GM21423 (cell line): Measurements from ENCODE around the gene RIMBP2.

Source experiments
- ATAC-seq: cut with Tn5 transposase; IDR thresholded peaks from one replicate; pipeline ENCODE4 v1.9.1; 2021; ENCODE audit warnings: mild to moderate bottlenecking, moderate library complexity; ENCODE audit not compliant: unreplicated experiment

Gene RIMBP2

DNA sequence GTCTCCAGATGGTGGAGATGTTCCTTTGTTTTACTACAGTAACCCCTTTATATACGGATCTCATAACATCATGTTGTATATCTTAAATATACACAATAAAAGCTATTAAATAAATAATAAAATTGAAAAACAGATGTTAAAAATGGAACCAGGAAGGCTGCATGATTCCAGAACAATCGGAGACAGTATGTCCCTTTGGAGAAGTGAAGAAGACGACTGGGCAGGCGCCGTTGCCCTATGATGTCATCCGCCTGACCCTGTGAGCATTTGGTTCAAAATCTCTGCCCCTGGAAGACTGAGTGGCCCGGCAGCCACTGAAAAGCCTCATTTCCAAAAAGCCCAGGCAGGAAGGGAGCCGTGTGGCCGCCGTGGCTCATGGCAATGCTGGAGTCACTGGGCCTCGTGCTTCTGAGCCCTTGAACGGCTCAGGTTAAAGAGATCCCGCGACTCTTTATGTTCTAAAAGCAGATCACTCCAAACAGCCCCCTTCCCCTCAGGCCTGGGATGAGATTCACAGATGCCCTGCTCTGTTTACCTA is 30.8 kb downstream of the RIMBP2 start:
- no peak for ATAC-seq

DNA sequence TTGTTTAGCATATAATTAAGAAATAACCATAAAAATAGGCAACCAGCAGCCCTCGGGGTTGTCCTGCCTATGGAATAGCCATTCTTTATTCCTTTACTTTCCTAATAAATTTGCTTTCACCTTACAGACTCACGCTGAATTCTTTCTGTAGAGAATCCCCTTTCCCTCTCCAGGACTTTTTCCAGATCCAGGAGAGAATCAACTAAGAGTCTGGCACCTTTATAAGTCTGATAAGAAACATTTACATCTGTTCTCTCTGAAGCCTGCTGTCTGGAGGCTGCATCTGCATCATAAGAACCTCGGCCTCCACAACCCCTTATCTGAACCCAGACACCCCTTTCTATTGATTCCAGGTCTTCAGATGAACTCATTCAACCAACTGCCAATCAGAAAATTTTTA is 32.3 kb downstream of the RIMBP2 start:
- no peak for ATAC-seq

DNA sequence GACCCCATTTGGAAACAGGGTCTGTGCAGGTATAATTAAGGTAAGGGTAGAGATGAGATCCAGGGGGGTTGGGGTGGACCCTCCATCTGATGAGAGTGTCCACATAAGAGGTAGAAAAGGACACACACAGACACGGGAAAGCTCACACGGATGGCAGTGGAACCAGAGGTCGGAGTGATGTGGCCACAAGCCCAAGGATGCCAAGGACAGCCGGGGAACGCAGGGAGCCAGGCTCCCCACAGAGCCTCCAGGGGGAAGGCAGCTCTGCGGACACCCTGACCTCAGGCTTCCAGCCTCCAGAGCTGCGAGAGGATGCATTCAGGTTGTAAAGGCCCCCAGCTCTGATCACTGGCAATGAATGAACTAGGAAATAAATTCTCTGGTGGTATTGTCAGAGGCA is 33.0 kb downstream of the RIMBP2 start:
- ATAC-seq = no peak

DNA sequence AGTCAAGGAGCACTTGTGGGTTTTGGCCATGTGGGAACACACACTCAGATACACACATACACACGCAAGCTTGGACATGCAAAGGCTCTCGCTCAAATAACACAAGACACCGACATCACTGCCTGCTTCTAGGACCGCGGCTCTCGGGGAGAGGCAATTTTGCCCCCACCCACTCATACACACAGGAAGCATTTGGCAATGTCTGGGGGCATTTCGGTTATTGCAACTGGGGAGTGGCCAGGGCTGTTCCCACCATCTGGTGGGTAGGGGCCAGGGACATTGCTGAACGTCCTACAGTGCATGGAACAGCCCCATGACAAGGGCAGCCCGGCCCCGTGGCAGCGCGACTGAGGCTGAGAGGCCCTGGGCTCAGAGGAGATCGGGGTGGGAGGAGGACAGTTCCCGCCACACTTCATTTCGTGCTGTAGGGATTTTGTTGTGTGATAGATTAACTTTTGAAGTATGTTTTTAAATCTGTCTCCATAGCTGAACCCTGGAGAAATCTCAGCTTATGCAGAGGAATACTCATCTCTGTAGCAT is 35.6 kb downstream of the RIMBP2 start:
- ATAC-seq = no peak

DNA sequence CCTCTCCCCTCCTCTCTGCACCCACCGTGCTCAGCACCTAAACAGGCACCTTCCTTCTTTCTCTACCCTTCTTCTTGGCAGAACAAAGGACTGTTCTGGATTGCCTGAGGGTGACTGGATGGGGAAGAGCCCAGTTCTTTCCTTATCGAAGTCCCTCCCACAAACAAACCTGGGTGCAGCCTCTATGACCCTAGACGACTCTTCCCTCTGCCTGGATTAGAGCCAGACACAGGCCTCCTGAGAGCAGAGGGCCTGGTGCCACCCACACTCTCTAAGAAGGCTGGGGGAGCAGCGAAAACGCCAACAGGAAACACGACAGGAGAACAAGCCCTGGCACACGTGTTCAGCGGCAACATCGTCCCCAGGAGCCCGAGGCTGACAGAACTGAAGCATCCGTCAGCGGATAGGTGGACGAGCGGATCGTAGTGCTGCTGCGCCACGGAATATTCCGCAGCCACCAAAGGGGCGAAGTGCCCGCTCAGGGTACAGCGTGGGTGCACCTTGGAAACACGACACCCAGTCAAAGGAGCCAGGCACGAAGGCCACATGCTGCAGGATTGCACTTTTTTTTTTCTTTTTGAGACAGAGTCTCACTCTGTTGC is 38.0 kb downstream of the RIMBP2 start:
- ATAC-seq = no peak

DNA sequence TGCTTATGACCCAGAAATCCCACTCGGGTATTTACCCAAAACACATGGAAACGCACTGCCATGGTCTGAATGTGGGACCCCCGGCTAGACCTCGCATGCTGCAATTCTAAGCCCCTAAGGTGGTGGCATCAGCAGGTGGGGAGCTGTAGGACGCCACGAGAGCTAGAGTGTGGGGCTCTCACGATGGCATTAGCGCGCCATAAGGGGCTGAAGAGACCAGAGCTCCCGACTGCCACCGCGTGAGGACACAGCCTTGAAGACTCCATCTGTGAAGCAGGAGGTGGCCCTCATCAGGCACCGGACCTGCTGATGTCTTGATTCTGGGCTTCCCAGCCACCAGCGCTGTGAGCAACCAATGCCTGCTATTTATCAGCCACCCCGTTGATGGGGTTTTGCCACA is 40.3 kb downstream of the RIMBP2 start:
- ATAC-seq = no peak

DNA sequence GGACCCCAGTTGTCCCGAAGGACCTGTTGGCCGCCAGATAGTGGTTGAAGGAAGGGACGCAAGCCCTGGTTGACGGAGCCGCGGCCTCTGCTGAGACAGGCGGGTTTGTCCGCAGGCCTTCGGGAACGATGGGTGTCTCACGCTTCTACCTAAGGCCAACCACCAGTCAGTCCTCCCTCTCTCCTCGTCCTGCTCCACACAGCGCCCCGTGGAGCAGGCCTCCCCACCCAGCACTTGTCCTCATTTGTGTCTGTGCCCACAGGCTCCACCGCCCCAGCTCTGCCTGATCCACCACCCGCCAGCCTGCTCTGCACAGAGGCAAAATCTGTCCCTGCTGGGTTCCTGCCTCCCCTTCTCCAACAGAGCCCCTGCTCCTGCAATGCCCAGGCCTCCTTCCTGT is 41.0 kb downstream of the RIMBP2 start:
- no peak for ATAC-seq

DNA sequence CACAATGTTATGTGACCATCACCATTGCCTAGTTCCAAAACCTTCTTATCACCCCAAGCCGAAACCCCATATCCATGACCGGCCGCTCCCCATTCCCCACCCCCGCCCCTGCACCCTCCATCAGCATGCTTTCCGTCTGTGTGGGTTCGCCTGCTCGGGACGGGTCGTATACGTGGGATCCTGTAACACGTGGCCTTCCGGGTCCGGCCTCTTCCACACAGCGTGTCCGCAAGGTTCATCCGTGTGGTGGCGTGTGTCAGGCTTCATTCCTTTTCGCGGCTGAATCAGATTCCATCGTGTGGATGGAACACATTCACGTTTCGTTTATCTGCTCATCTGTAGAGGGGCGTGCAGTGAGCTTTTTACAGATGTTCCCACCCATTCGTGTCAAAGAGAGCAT is 41.4 kb downstream of the RIMBP2 start:
- ATAC-seq = no peak

DNA sequence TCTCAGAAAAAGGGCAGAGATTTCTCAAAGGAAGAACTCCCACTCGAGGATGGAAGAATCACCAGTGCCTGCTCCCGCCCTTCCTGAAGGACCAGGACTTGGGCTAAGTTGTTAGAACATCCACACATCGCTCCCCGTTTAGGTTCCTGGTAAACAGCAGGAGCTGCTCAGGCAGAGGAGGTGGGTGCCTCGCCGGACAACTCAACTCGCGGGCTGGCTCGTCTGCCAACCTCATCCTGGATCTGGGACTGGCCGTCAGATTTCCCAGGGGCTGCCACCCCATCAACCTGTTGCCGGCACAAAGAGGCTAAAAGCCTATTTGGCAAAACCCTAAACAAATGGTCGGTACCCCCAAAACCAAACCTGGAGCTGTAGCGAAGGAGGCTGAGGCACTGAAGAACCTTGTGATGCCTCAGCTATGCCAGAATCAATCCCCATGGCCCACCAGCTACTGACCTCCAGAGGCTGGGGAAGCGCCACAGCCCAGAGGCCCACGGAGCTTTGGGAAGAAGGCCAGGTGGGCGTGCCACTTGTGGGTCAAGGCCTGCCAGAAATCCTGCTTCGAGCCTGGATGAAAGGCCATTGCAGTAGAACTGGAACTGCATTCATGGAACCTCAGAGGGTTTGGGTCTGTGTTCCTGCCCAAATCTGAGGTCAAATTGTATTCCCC is 42.9 kb downstream of the RIMBP2 start:
- no peak for ATAC-seq

DNA sequence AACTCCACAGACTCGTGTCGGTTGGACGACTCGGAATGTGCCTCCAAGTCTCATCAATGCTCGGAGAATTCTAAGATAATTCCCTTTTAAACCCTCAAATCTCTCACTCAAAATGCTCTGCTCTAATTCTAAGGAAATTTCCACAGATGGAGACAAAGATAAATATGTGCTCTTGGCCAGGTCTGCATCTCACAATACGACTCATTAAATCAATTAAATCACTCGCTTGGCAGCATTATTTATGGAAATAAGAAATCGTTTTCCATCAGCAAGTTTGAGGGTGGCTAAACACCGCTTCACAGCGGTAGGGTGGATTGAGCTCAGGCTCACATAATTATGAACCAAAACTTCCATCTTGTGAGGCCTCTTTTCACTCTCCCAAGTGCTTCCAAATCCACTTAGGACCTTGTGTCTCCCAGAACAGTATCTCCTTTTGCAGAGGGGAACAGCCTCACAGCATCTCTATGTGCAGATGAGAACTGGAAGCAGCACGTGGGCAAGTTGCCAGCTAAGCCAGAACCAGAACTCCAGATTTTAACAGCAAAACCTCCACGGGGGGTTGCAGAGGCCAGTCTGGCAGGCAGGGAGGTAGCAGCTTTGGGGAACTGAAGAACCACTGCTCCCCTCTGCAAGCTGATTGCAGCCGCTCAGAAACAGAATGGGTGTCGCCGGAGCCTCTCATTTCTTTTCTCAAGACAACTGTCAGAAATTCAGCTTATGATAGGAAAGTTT is 43.8 kb downstream of the RIMBP2 start:
- no peak for ATAC-seq

DNA sequence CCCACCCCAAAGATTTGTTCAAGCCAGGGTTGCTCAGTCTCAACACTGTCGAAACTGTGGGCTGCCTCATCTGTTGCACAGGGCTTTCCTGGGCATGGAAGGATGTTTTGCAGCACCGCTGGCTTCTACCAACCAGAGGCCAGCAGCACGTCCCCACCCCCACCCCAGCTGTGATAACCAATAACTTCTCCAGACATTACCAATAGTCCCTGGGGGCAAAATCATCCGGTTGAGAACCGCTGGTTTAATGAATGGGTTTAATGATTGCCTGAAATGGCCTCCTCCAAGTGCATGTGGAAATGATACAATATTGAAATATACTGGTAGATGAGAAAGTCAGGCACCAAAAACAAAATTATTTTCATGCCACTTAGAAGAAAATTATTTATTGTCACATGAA is 44.5 kb downstream of the RIMBP2 start:
- ATAC-seq = no peak

DNA sequence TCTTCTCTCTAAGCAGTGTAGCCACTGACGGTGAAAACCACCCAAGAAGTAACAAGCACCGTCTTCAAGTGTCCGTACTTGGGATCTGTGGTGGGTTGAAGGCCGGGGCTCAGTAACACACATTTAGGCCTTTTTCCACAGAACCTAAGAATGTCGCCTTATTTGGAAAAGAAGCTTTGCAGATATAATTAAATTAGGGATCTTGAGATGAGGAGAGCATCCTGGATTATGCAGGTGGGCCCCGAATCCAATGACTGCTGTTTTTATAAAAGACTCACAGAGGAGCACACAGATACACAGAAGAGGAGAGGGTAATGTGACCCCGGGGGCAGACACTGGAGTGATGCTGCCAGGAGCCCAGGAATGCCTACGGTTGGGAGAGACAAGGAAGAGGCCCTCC is 46.3 kb downstream of the RIMBP2 start:
- no peak for ATAC-seq

DNA sequence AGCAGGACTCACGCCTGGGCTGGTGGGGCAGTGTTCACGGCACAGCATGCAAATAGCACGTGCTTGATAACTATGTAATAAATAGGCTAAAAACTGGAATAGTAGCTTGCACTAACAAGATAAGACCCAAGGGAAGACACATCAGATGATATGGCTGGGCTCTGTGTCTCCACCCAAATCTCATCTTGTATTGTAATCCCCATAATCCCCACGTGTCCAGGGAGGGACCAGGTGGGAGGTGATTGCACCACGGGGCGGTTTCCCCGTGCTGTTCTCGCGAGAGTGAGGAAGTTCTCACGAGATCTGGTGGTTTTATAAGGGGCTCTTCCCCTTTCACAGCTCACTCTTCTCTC is 46.9 kb downstream of the RIMBP2 start:
- ATAC-seq = no peak

DNA sequence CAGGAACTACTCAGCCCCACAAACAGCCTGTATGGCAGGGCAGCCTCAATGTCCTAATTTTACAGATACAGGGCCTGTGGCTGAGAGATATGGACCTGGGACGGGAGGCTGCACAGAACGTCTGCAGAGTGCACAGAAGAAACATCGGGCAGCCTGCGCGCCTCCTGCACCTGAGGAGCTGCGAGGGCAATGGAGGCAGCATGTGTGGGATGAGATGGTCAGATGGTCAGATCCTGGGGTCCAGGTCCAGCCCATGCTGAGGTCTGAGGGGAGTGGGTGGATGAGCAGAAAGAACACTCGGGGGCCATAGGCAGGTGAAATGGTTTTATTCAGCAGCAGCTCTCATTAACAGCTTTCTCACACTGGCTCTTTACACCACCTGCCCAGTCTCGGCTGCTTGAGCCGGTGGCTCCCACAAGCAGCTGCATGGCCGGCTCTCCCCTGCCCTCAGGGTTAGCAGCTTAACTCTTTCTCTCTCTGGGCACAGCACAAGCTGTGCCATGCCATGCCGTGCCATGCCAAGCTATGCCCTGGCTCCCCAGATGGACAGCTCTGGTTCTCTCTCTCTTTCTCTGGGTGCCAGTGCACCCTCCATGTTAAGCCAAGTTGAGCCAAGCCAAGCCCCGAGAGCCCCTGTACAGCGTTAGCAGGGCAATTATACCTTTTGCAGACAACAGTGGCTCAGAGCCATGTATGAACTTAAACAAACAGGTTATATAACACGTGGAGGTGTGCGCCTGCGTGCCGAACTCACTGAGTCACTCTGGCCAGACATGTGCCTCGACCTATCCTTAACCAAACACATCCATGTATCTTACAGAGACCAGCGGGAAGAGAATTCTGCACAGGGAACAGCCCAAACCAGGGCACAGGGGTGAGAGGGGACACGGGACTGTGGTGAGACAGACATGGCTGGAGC is 47.6 kb downstream of the RIMBP2 start:
- no peak for ATAC-seq

DNA sequence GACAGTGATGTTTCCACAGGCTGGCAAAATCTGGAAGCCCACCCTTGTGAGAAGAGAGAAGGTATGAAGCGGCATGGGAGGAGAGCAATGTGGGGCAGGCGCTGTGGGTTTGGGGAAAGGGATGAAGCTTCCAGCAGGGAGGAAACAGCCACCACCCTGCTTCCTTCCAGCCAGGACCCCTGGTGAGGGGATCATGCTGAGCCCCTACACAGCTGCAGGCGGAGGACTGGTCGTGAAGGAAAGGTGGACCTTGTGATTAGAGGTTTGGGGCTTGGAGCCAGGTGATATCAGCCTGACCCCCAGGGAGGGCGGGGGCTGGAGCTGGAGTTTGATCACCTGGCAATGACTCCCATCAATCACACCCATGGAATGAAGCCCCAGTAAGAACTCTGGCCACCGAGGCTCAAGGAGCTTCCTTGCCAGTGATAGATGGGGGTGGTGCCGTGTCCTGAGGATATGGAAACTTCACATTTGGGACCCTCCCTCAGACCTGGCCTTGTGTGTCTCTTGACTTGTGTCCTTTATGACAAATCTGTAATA is 48.6 kb downstream of the RIMBP2 start:
- no peak for ATAC-seq

DNA sequence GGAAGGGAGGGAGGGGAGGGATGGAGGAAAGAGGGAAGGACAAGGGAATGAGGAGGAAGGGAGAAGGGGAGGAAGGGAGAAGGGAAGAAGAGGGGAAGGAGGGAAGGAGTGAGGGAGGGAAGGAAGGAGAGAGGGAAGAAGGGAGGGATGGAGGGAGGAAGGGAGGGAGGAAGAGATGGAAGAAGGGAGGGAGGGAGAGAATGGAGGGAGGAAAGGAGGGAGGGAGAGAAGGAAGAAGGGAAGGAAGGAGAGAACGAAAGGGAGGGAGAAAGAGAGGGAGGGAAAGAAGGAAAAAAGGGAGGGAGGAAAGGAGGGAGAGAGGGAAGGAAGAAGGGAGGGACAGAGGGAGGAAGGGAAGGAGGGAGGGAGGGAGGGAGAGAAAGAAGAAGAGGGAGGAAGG is 49.5 kb downstream of the RIMBP2 start:
- ATAC-seq = no peak

DNA sequence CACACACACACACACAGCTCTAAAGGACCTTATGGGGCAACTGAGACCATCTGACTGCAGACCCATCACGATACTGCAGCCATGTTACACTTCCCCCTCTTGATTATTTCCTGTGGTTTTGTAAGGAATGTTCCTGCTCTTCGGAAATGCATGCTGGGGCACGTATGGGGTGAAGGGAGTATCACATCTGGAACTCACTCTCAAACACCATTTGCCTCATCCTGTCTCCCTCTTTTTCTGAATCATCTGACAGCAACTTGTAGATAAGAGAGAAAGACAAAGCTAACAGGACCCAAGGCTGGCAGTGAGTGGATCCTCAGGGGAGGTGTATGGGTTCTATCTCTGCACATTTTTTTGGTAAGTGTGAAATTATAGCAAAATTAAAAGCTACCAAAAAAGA is 50.3 kb downstream of the RIMBP2 start:
- no peak for ATAC-seq

DNA sequence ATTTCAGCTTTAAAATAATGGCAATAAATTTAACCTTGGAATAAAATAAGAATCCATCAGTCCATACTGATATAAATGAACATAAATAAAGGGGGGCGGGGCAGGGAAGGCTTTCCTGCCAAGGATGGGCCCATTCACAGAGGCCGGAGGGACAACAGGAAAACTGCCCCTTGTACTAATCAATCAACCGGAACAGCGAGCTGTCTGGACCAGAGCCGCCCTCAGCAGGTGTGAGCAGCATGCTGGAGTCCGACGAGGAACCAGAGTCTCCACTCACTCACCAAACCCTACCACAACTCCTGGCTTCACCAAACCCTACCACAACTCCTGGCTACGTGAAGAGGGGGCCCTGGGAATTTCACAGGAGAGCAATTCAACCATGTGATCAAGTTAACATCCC is 51.3 kb downstream of the RIMBP2 start:
- no peak for ATAC-seq

DNA sequence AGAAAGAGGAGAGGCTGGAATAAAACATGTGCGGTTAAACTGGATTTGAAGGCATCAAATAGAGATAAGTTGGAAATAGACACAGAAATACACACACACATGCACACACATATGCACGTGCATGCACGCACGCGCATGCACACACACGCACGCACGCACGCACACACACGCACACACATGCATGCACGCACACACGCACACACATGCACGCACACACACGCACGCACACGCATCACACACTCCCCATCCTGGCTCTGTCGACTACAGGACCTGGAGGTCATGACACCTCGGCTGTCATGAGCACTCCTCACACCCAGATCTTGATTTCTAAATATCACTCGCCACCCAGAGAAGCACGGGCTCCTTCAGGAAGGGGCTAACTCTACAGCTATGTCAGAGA is 51.8 kb downstream of the RIMBP2 start:
- ATAC-seq = no peak

DNA sequence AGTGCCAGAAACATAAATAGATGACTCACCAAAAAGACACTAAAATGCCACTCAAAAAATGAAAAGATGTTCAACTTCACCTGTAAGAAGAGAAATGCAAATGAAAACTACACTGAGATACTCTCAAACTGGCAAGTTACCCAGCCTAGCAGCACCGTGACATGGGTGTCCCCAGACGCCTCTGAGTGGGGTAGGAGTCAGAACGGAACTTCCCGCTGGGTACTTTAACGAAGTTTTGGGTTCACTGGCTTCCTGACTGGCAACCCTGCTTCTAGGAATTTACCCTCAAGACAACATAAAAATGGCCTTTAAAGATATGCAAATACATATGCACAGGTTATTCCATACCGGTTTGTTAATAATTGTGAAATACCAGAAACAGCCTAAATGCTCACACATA is 52.6 kb downstream of the RIMBP2 start:
- ATAC-seq = no peak
